ENCODE measurements around the gene UBE3C. TPM values are rescaled to one million over a fixed set of nuclear protein-coding genes. Genes with fewer than 3 reads are reported as not detected.

Gene UBE3C
- total RNA-seq, 1 donor from 2014 or later, result 90.0 TPM

- peak; percentile 53 for DNase-seq
Observed at GRCh38 chr7:157292770-157293412, 154.2 kb downstream of the UBE3C start.

GRCh38 chr7:157293413-157293788, 154.7 kb downstream of the UBE3C start:
- no peak for DNase-seq

GRCh38 chr7:157294773-157295172, 156.0 kb downstream of the UBE3C start:
- no peak for DNase-seq

GRCh38 chr7:157295338-157295737, 156.6 kb downstream of the UBE3C start:
- DNase-seq, result no peak

- DNase-seq, result no peak
Observed at GRCh38 chr7:157297185-157297584, 158.5 kb downstream of the UBE3C start.

GRCh38 chr7:157299317-157299612, 160.5 kb downstream of the UBE3C start:
- no peak for DNase-seq

- no peak for DNase-seq
Observed at GRCh38 chr7:157299613-157300368, 161.1 kb downstream of the UBE3C start.

- no peak for DNase-seq
Observed at GRCh38 chr7:157300369-157300825, 161.7 kb downstream of the UBE3C start.

- DNase-seq, result no peak
Observed at GRCh38 chr7:157301610-157302120, 162.9 kb downstream of the UBE3C start.

GRCh38 chr7:157306846-157307838, 168.4 kb downstream of the UBE3C start:
- DNase-seq, result no peak

- DNase-seq, result no peak
Observed at GRCh38 chr7:157309988-157310668, 171.4 kb downstream of the UBE3C start.

- DNase-seq, result no peak
Observed at GRCh38 chr7:157310676-157311185, 172.0 kb downstream of the UBE3C start.

GRCh38 chr7:157312941-157313340, 174.2 kb downstream of the UBE3C start:
- DNase-seq, result no peak

GRCh38 chr7:157313645-157314044, 174.9 kb downstream of the UBE3C start:
- no peak for DNase-seq

GRCh38 chr7:157318015-157318706, 179.4 kb downstream of the UBE3C start:
- DNase-seq, result no peak

Small RNAs within 50 kb of the gene (small RNA-seq; reads per million reads assigned to genes)
- not detected for gene AC004975.1 (ENCODE audit: low replicate concordance)

Other genes starting within 250 kb of the UBE3C start
- gene LMBR1, start 245.7 kb upstream of the UBE3C start, total RNA-seq, result 87.2 TPM
- 31.8 TPM for gene NOM1, start 189.2 kb upstream of the UBE3C start, total RNA-seq
- gene MNX1, start 128.3 kb upstream of the UBE3C start, total RNA-seq, result not detected
- gene DNAJB6, start 198.1 kb downstream of the UBE3C start, total RNA-seq, result 147 TPM

Measured in tongue (tissue), 3 donors.